Cardiac muscle cell (in vitro differentiated cells and primary cell): ENCODE measurements around the gene RNH1. TPM values are rescaled to one million over a fixed set of nuclear protein-coding genes. Genes with fewer than 3 reads are reported as not detected.

ENCODE experiments used
- DNase-seq, 2 donors: peaks; one replicate each; pipeline versions ENCODE4 v3.0.0 to v3.0.0-alpha.2; 2010 to 2017; ENCODE audit warnings: low read depth in 1 of 2, low spot score in 1 of 2
- H3K27ac ChIP-seq: fragments of 200-600 bp; sonication (generic); 2 replicates; pipeline ENCODE4 v1.5.1; 2016
- H3K27me3 ChIP-seq: fragments of 200-600 bp; sonication (generic); 2 replicates; pipeline ENCODE4 v1.6.0; 2016; ENCODE audit warnings: control low read depth
- H3K36me3 ChIP-seq: fragments of 200-600 bp; sonication (generic); 2 replicates; pipeline ENCODE4 v1.5.1; 2016; ENCODE audit warnings: control low read depth
- H3K4me1 ChIP-seq: fragments of 200-600 bp; sonication (generic); 2 replicates; pipeline ENCODE4 v1.8.1; 2017; ENCODE audit warnings: low read depth, mild to moderate bottlenecking, mixed run types
- H3K4me3 ChIP-seq: fragments of 200-600 bp; sonication (generic); 2 replicates; pipeline ENCODE4 v1.5.1; 2016; ENCODE audit warnings: mild to moderate bottlenecking
- H3K9me3 ChIP-seq: fragments of 200-600 bp; sonication (generic); 2 replicates; pipeline ENCODE4 v1.5.1; 2017; ENCODE audit warnings: low read depth, mild to moderate bottlenecking, control low read depth
- CTCF ChIP-seq: IDR thresholded peaks from 2 replicates; pipeline ENCODE4 v1.5.1; 2012; ENCODE audit warnings: low read depth, mild to moderate bottlenecking, low read length
- polyA plus RNA-seq: library from polyadenylated mRNA; unstranded; fragments of >200 nt; fragmentation: Nextera tagmentation; extraction: Ambion mirVana; gene quantifications from 2 replicates; pipeline ENCODE4 v1.2.1, GENCODE V29; 2016
- total RNA-seq: library from RNA; depleted of rRNA; stranded (reverse); fragments of >200 nt; gene quantifications from 2 replicates; pipeline ENCODE4 v1.2.3, GENCODE V29; 2016

The RNH1 gene
- total and polyA plus RNA-seq, 2 experiments from 2014 or later = 149 to 176 TPM

DNA sequence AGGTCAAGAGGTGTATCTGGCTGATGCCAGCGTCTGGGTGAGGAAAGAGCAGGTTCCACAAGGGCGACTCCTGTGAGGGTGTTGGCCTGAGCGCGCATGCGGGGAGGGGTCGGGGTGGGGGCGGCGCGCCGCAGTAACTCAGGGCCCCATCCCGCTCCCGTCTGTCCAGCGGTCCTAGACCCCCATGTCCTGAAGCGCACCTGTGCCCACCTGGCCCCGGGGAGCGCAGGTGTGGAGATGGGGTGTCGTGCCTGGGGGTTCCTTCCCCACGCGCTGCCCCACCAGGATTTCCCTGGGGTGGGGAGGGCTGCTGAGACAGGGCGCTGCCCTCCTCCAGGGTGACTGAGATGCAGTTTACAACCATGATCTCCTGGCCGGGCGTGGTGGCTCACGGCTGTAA, 20.9 kb downstream of the RNH1 start:
- Histone ChIP-seq H3K27me3 (no peaks in the 10 kb centered on the region), H3K4me3 (no peak overlapping the region), H3K36me3 (no peaks in the 10 kb centered on the region), H3K9me3 (no peaks in the 10 kb centered on the region), H3K27ac (no peak overlapping the region), H3K4me1 (no peaks in the 10 kb centered on the region)
- DNase-seq = no peak
- no peak for TF ChIP-seq CTCF

- no peak for TF ChIP-seq CTCF
These were observed 22.4 kb downstream of the RNH1 start for GRCh38 chr11:484616-485015.

DNA sequence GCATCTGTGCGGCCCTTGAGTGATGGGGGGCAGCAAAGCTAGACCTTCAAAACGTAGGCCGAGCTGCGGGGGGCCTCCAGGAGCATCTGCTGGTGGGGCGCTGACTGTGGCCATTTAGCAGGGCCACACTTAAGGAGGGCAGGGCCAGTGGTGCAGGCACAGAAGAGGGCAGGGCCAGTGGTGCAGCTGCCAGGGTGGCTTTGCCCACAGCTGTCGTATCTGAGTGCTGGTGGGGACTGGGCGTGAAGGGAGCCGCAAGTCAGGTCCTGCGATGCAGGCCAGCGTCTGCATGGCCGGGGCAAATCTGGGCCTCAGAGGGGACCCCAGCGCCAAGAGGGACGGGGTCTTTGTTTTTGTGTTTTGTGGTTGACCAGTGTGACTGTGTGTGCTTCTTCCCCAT, 27.7 kb downstream of the RNH1 start:
- no peak overlapping the region for H3K4me3 ChIP-seq
- H3K27ac ChIP-seq = no peak overlapping the region
- no peak for TF ChIP-seq CTCF
- no peaks in the 10 kb centered on the region for H3K36me3 ChIP-seq
- no peaks in the 10 kb centered on the region for H3K9me3 ChIP-seq
- H3K4me1 ChIP-seq = no peaks in the 10 kb centered on the region
- DNase-seq = no peak
- H3K27me3 ChIP-seq = no peaks in the 10 kb centered on the region

More at GRCh38 chr11:484616-485015, 22.4 kb downstream of the RNH1 start:
- Histone ChIP-seq H3K36me3 (no peaks in the 10 kb centered on the region), H3K4me3 (no peak overlapping the region), H3K4me1 (no peaks in the 10 kb centered on the region), H3K27me3 (no peaks in the 10 kb centered on the region), H3K27ac (no peak overlapping the region), H3K9me3 (no peaks in the 10 kb centered on the region)
- no peak for DNase-seq

- H3K36me3 ChIP-seq = no peaks in the 10 kb centered on the region
- no peak overlapping the region for H3K27ac ChIP-seq
- H3K4me1 ChIP-seq = no peaks in the 10 kb centered on the region
- H3K27me3 ChIP-seq = no peaks in the 10 kb centered on the region
- no peak overlapping the region for H3K4me3 ChIP-seq
- DNase-seq = no peak
- H3K9me3 ChIP-seq = no peaks in the 10 kb centered on the region
- TF ChIP-seq CTCF = no peak
These were observed 29.9 kb downstream of the RNH1 start for GRCh38 chr11:477052-477715.

- no peaks in the 10 kb centered on the region for H3K9me3 ChIP-seq
- no peaks in the 10 kb centered on the region for H3K4me1 ChIP-seq
- no peaks in the 10 kb centered on the region for H3K27me3 ChIP-seq
- H3K4me3 ChIP-seq = no peak overlapping the region
- H3K36me3 ChIP-seq = no peaks in the 10 kb centered on the region
- no peak for DNase-seq
- no peak for TF ChIP-seq CTCF
- no peak overlapping the region for H3K27ac ChIP-seq
These were observed 30.6 kb downstream of the RNH1 start for GRCh38 chr11:476416-476815.

- H3K4me3 ChIP-seq = no peak overlapping the region
- no peak for DNase-seq
- no peaks in the 10 kb centered on the region for H3K27me3 ChIP-seq
- H3K4me1 ChIP-seq = no peaks in the 10 kb centered on the region
- H3K27ac ChIP-seq = no peak overlapping the region
- TF ChIP-seq CTCF = no peak
- H3K9me3 ChIP-seq = no peaks in the 10 kb centered on the region
- no peaks in the 10 kb centered on the region for H3K36me3 ChIP-seq
These were observed 31.1 kb downstream of the RNH1 start for GRCh38 chr11:475941-476340.
